HepG2 (cell line): ENCODE measurements around the gene UQCR11. TPM values are rescaled to one million over a fixed set of nuclear protein-coding genes. Genes with fewer than 3 reads are reported as not detected.
A peak's percentile ranks its signal among the peaks of the same experiment; 100 is the strongest.

Experiments used
- EEA1 ChIP-seq: sonication (generic); formaldehyde crosslinking; IDR thresholded peaks from 2 replicates; pipeline ENCODE4 v1.5.1; 2020; ENCODE audit warnings: mild to moderate bottlenecking, missing genetic modification reagents, borderline replicate concordance
- HOXA3 ChIP-seq: sonication (generic); formaldehyde crosslinking; IDR thresholded peaks from 2 replicates; pipeline ENCODE4 v1.5.0; 2020; ENCODE audit warnings: missing genetic modification reagents
- IRF2 ChIP-seq: IDR thresholded peaks from 2 replicates; pipeline ENCODE4 v1.6.1; 2018; ENCODE audit warnings: missing genetic modification reagents, missing compliant biosample characterization
- JUNB ChIP-seq: sonication (generic); formaldehyde crosslinking; IDR thresholded peaks from 2 replicates; pipeline ENCODE4 v1.8.0; 2022; ENCODE audit warnings: missing genetic modification reagents, mild to moderate bottlenecking, borderline replicate concordance
- KDM6A ChIP-seq: IDR thresholded peaks from 2 replicates; pipeline ENCODE4 v1.6.1; 2016; ENCODE audit warnings: low read depth
- MLLT10 ChIP-seq: sonication (generic); formaldehyde crosslinking; IDR thresholded peaks from 2 replicates; pipeline ENCODE4 v1.4.0; 2020; ENCODE audit warnings: missing genetic modification reagents
- NFE2L1 ChIP-seq: sonication (generic); formaldehyde crosslinking; IDR thresholded peaks from 2 replicates; pipeline ENCODE4 v1.4.0; 2020; ENCODE audit warnings: missing genetic modification reagents, mild to moderate bottlenecking, borderline replicate concordance
- NONO ChIP-seq, 2 experiments: fragments of 450-650 bp in 1 of 2; sonication (generic) in 1 of 2; formaldehyde crosslinking in 1 of 2; IDR thresholded peaks in 1 of 2; conservative IDR thresholded peaks in 1 of 2; 2 replicates each; pipeline versions ENCODE4 v1.6.1 to v1.8.0; 2017 to 2022; ENCODE audit warnings: mild to moderate bottlenecking in 1 of 2, missing genetic modification reagents in 1 of 2, moderate library complexity in 1 of 2
- NR2F1 ChIP-seq, 2 experiments: fragments of 450-650 bp in 1 of 2; formaldehyde crosslinking in 1 of 2; IDR thresholded peaks; 2 replicates each; pipeline versions ENCODE4 v1.5.0 to v1.6.1; 2016 to 2020; ENCODE audit warnings: mild to moderate bottlenecking in 1 of 2, missing compliant biosample characterization in 1 of 2, missing genetic modification reagents in 1 of 2, moderate library complexity in 1 of 2
- PAX8 ChIP-seq: sonication (generic); formaldehyde crosslinking; IDR thresholded peaks from 2 replicates; pipeline ENCODE4 v1.8.0; 2022; ENCODE audit warnings: mild to moderate bottlenecking, missing genetic modification reagents, borderline replicate concordance
- PHB2 ChIP-seq: fragments of 450-650 bp; IDR thresholded peaks from 2 replicates; pipeline ENCODE4 v1.6.1; 2018; ENCODE audit not compliant: partially characterized antibody
- PHF20 ChIP-seq: sonication (generic); formaldehyde crosslinking; IDR thresholded peaks from 2 replicates; pipeline ENCODE4 v1.5.0; 2020; ENCODE audit warnings: mild to moderate bottlenecking, missing genetic modification reagents
- PITX1 ChIP-seq: sonication (generic); formaldehyde crosslinking; IDR thresholded peaks from 2 replicates; pipeline ENCODE4 v1.5.1; 2020; ENCODE audit warnings: mild to moderate bottlenecking, missing genetic modification reagents
- SALL1 ChIP-seq: sonication (generic); formaldehyde crosslinking; IDR thresholded peaks from 2 replicates; pipeline ENCODE4 v1.8.0; 2022; ENCODE audit warnings: mild to moderate bottlenecking, missing genetic modification reagents
- TCF7 ChIP-seq: sonication (generic); IDR thresholded peaks from 2 replicates; pipeline ENCODE4 v1.6.1; 2016; ENCODE audit warnings: antibody characterized with exemption, low read depth
- ZBTB7A ChIP-seq: sonication (generic); formaldehyde crosslinking; IDR thresholded peaks from 2 replicates; pipeline ENCODE4 v1.8.0; 2022; ENCODE audit warnings: mild to moderate bottlenecking, missing genetic modification reagents
- ZFP36 ChIP-seq: fragments of 150-350 bp; IDR thresholded peaks from 2 replicates; pipeline ENCODE4 v1.6.1; 2018; ENCODE audit warnings: borderline replicate concordance, low read length, low read depth; ENCODE audit not compliant: partially characterized antibody
- ZFP36L1 ChIP-seq: sonication (generic); formaldehyde crosslinking; IDR thresholded peaks from 2 replicates; pipeline ENCODE4 v1.8.0; 2022; ENCODE audit warnings: mild to moderate bottlenecking, missing genetic modification reagents, moderate library complexity
- ZIK1 ChIP-seq: sonication (generic); formaldehyde crosslinking; IDR thresholded peaks from 2 replicates; pipeline ENCODE4 v1.5.0; 2020; ENCODE audit warnings: mild to moderate bottlenecking, low read depth, missing genetic modification reagents, borderline replicate concordance
- ZNF260 ChIP-seq: sonication (generic); formaldehyde crosslinking; IDR thresholded peaks from 2 replicates; pipeline ENCODE4 v1.4.0; 2020; ENCODE audit warnings: missing genetic modification reagents, low read depth, mild to moderate bottlenecking, borderline replicate concordance
- ZNF34 ChIP-seq: sonication (generic); formaldehyde crosslinking; IDR thresholded peaks from 2 replicates; pipeline ENCODE4 v1.4.0; 2020; ENCODE audit warnings: mild to moderate bottlenecking, missing genetic modification reagents, borderline replicate concordance
- ZNF512 ChIP-seq: sonication (generic); formaldehyde crosslinking; IDR thresholded peaks from 2 replicates; pipeline ENCODE4 v1.4.0; 2020; ENCODE audit warnings: mild to moderate bottlenecking, missing genetic modification reagents
- ZNF703 ChIP-seq: sonication (generic); formaldehyde crosslinking; IDR thresholded peaks from 2 replicates; pipeline ENCODE4 v1.5.1; 2020; ENCODE audit warnings: missing genetic modification reagents, mild to moderate bottlenecking, moderate library complexity, borderline replicate concordance
- ZNF720 ChIP-seq: sonication (generic); formaldehyde crosslinking; IDR thresholded peaks from 2 replicates; pipeline ENCODE4 v1.4.0; 2020; ENCODE audit warnings: missing genetic modification reagents
- ZNF781 ChIP-seq: sonication (generic); formaldehyde crosslinking; IDR thresholded peaks from 2 replicates; pipeline ENCODE4 v1.5.1; 2020; ENCODE audit warnings: borderline replicate concordance, mild to moderate bottlenecking, missing genetic modification reagents; ENCODE audit errors: not compliant biosample characterization
- polyA plus RNA-seq, 8 experiments: library from polyadenylated mRNA; depleted of rRNA in 3 of 8; stranded (reverse) in 7 of 8; unstranded in 1 of 8; fragments of >200 nt; fragmentation: Illumina TruSeq in 4 of 8; extraction: Trizol in 4 of 8; gene quantifications; 2 replicates each; pipeline versions ENCODE4 v1.2.1 to v1.2.3, GENCODE V29; 2011 to 2016; ENCODE audit warnings: low read depth in 4 of 8, missing spikeins in 1 of 8, mixed read lengths in 1 of 8; ENCODE audit not compliant: insufficient read depth in 1 of 8
- total RNA-seq, 5 experiments: library from RNA; depleted of rRNA; stranded (reverse); fragments of >200 nt; fragmentation: Illumina TruSeq; extraction: Trizol; gene quantifications; 2 replicates each; pipeline ENCODE4 v1.2.3, GENCODE V29; 2016; ENCODE audit warnings: low read depth in 1 of 5
- TF ChIP-seq, protein P1 (sequence below): sonication (generic); formaldehyde crosslinking; IDR thresholded peaks from 2 replicates; pipeline ENCODE4 v1.4.0; 2020; ENCODE audit warnings: mild to moderate bottlenecking, missing genetic modification reagents

Gene UQCR11
- total and polyA plus RNA-seq, 2 of the 13 experiments (the other 11 are each of a cell fraction or from before 2014, with no cell fraction given), result 125 to 214 TPM

DNA sequence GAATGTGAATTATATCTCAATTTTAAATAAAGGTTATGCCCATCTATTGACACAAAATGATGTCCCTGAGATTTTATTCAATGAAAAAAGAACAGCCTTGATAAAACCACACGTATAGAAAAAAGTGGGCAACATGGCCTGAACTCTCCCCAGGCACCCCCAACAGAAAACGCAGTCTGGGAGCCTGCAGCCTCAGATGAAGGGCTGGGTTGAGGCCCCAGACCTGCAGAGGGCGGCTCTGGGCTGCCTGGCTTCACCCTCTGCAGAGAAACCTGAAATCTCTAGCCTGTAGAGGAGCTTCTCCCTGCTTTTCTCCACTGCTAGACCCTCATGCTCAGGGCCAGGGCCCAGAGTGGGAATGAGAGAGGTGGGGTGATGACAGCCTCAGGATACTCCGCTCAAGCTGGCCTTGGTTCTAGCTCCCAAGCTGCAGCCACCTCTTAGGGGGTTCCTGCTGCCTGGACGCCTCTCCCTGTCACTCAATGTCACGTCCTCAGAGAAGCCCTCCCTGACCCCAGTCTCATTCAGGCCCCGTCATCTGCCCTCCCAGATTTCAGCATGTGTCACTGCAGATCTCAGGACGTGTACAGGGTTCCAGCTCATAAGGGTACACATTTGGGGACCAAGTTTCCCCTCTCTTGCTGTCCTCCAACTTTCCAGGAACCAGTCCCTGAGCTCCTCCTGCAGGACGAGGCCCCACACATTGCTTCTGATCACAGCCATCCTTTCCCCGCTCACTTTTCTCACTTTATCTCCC is 14.4 kb downstream of the UQCR11 start (continued):
- TF ChIP-seq ZNF512 (0 out of 2 replicates have a peak, but pooled peaks have one; percentile 11), PITX1 (0 out of 2 replicates have a peak, but pooled peaks have one; percentile 29), ZFP36 (no peak), MLLT10 (CRISPR knock-in tag) (no peak), PAX8 (CRISPR knock-in tag) (no peak), NFE2L1 (CRISPR knock-in tag) (no peak), ZNF260 (CRISPR knock-in tag) (no peak), HOXA3 (CRISPR knock-in tag) (no peak), ZNF781 (CRISPR knock-in tag) (peak; percentile 89), ZNF703 (CRISPR knock-in tag) (no peak), EEA1 (CRISPR knock-in tag) (no peak), JUNB (CRISPR knock-in tag) (no peak), SALL1 (CRISPR knock-in tag) (no peak), ZNF720 (CRISPR knock-in tag) (no peak), PHF20 (CRISPR knock-in tag) (no peak), ZIK1 (no peak), ZFP36L1 (CRISPR knock-in tag) (no peak), ZBTB7A (CRISPR knock-in tag) (peak; percentile 56; the same call in 1 of the 2 replicates), NONO (IDR thresholded peaks at IDR 0.05) (no peak), NONO (CRISPR knock-in tag; conservative IDR thresholded peaks at IDR 0.05) (no peak; the same call in 1 of the 2 replicates), IRF2 (CRISPR knock-in tag) (no peak; the same call in 1 of the 2 replicates), KDM6A (no peak), NR2F1 (CRISPR knock-in tag; IDR thresholded peaks at IDR 0.05) (no peak), TCF7 (no peak), PHB2 (no peak), ZNF34 (CRISPR knock-in tag) (no peak)
- TF ChIP-seq, protein P1, sequence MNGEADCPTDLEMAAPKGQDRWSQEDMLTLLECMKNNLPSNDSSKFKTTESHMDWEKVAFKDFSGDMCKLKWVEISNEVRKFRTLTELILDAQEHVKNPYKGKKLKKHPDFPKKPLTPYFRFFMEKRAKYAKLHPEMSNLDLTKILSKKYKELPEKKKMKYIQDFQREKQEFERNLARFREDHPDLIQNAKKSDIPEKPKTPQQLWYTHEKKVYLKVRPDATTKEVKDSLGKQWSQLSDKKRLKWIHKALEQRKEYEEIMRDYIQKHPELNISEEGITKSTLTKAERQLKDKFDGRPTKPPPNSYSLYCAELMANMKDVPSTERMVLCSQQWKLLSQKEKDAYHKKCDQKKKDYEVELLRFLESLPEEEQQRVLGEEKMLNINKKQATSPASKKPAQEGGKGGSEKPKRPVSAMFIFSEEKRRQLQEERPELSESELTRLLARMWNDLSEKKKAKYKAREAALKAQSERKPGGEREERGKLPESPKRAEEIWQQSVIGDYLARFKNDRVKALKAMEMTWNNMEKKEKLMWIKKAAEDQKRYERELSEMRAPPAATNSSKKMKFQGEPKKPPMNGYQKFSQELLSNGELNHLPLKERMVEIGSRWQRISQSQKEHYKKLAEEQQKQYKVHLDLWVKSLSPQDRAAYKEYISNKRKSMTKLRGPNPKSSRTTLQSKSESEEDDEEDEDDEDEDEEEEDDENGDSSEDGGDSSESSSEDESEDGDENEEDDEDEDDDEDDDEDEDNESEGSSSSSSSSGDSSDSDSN (CRISPR knock-in tag), result peak; percentile 38
